ENCODE results near the gene MAP3K21.

The MAP3K21 gene

DNA sequence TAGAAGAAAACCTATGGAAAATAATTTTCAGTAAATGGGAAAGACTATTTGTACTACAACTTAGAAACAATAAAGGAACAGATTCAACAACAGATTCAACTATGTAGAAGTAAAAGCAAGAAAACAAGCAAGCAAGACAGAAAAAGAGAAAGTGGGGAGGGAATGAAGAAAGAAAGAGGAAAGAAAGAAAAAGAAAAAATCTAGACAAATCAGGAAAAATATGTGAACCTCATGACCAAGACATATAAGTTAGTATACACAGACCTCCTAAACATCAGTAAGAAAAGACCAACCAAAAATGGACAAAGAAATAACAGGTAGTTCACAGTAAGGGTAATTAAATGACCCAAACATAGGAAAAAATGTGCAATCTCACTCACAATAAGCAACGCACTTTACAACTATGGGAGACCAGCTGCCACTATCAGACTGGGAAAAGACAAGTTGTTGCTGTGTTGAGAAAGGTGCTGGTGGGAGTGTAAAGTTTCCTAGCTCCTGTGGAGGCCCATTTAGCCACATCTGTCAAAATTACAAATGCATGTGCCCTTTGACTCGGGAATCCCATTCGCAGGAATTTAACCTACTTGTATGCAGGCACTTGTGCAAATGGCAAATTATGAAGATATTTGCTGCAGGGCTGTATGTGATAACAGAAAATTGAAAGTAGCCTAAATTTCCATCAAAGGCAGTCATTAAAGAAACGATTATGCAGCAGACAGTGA lies 13.9 kb upstream of the MAP3K21 start:
- ATAC-seq (ENCODE audit: low read depth) (no peak), DNase-seq (ENCODE audit: low spot score) (no peak)
- Histone ChIP-seq H3K9me3 (ENCODE audit: severe bottlenecking) (no peaks in the 10 kb centered on the region), H3K4me1 (ENCODE audit: insufficient read depth, poor library complexity, severe bottlenecking) (no peaks in the 10 kb centered on the region), H3K27ac (ENCODE audit: poor library complexity, severe bottlenecking) (no peak overlapping the region), H3K4me3 (ENCODE audit: severe bottlenecking) (no peak overlapping the region), H3K27me3 (ENCODE audit: insufficient read depth, poor library complexity, severe bottlenecking) (no peaks in the 10 kb centered on the region), H3K36me3 (ENCODE audit: low read depth) (no peaks in the 10 kb centered on the region)
- TF ChIP-seq CTCF (IDR thresholded peaks at IDR 0.05; ENCODE audit: poor library complexity, severe bottlenecking): no peak

DNA sequence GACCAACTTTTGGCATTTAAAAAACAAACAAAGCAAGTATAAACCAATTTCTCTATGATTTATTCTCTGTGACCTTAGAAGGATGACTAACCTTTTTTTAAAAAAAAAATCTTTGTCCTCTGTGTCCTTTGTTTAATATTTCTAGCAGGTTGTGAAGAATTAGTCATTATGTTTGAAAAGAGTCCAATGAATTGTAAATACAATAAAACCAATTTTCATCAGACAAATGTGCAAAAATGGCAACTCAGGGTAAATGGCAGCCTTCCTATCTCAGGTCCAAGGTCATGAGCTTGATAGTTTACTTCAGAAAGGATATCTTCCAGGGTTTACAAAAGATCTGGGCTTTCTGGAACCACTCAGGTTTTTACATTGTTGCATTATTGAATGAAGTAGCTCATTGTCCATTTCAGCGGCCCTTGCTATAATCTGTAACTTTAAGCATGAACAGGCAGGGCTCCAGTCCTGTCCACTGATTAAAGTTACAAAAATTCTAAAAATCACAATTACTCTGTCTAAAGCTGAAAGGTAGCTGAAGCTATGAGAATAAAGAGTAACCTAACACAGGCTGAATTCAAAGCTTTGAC lies 11.7 kb upstream of the MAP3K21 start:
- DNase-seq (ENCODE audit: low spot score): no peak
- H3K27ac ChIP-seq (ENCODE audit: poor library complexity, severe bottlenecking): no peak overlapping the region
- no peak for ATAC-seq (ENCODE audit: low read depth)
- no peak overlapping the region for H3K4me3 ChIP-seq (ENCODE audit: severe bottlenecking)
- H3K27me3 ChIP-seq (ENCODE audit: insufficient read depth, poor library complexity, severe bottlenecking): no peaks in the 10 kb centered on the region
- no peak for TF ChIP-seq CTCF (IDR thresholded peaks at IDR 0.05; ENCODE audit: poor library complexity, severe bottlenecking)
- H3K4me1 ChIP-seq (ENCODE audit: insufficient read depth, poor library complexity, severe bottlenecking): no peaks in the 10 kb centered on the region
- no peaks in the 10 kb centered on the region for H3K36me3 ChIP-seq (ENCODE audit: low read depth)
- H3K9me3 ChIP-seq (ENCODE audit: severe bottlenecking): no peaks in the 10 kb centered on the region

- no peak for ATAC-seq (ENCODE audit: low read depth)
- no peak for TF ChIP-seq CTCF (IDR thresholded peaks at IDR 0.05; ENCODE audit: poor library complexity, severe bottlenecking)
- H3K36me3 ChIP-seq (ENCODE audit: low read depth): no peaks in the 10 kb centered on the region
Measured at GRCh38 chr1:233316473-233316872, 11.1 kb upstream of the MAP3K21 start.

DNA sequence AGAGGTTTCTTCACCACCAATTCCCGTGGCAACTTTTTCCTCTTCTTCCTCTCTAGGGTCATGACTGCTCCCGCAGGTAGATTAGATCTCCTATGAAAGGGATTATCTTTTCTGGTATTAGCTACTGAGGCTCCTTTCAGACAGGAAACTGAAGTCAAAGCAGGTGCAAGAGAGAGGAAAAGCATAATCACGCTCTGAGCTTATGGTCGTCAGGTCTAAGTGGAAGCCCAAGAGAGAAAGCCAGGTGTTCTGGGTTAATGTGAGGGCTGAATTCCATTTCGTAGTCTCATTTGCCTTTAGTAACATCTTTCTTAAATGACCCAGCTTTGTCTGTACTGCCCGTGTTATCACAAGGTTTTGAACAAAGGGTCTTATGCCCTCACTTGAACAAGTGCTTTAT lies 8.3 kb upstream of the MAP3K21 start:
- H3K4me3 ChIP-seq (ENCODE audit: severe bottlenecking): no peak overlapping the region
- DNase-seq (ENCODE audit: low spot score) (no peak), ATAC-seq (ENCODE audit: low read depth) (no peak)
- H3K27me3 ChIP-seq (ENCODE audit: insufficient read depth, poor library complexity, severe bottlenecking): no peaks in the 10 kb centered on the region
- H3K4me1 ChIP-seq (ENCODE audit: insufficient read depth, poor library complexity, severe bottlenecking): no peaks in the 10 kb centered on the region
- no peak overlapping the region for H3K27ac ChIP-seq (ENCODE audit: poor library complexity, severe bottlenecking)
- no peaks in the 10 kb centered on the region for H3K36me3 ChIP-seq (ENCODE audit: low read depth)
- no peak for TF ChIP-seq CTCF (IDR thresholded peaks at IDR 0.05; ENCODE audit: poor library complexity, severe bottlenecking)
- H3K9me3 ChIP-seq (ENCODE audit: severe bottlenecking): no peaks in the 10 kb centered on the region

More at GRCh38 chr1:233316473-233316872, 11.1 kb upstream of the MAP3K21 start:
- H3K9me3 ChIP-seq (ENCODE audit: severe bottlenecking): no peaks in the 10 kb centered on the region
- H3K27ac ChIP-seq (ENCODE audit: poor library complexity, severe bottlenecking): no peak overlapping the region
- no peaks in the 10 kb centered on the region for H3K4me1 ChIP-seq (ENCODE audit: insufficient read depth, poor library complexity, severe bottlenecking)
- H3K27me3 ChIP-seq (ENCODE audit: insufficient read depth, poor library complexity, severe bottlenecking): no peaks in the 10 kb centered on the region
- DNase-seq (ENCODE audit: low spot score): no peak
- H3K4me3 ChIP-seq (ENCODE audit: severe bottlenecking): no peak overlapping the region

- H3K4me3 ChIP-seq (ENCODE audit: severe bottlenecking): no peak overlapping the region
- ATAC-seq (ENCODE audit: low read depth) (no peak), DNase-seq (ENCODE audit: low spot score) (no peak)
Measured at GRCh38 chr1:233320023-233320422, 7.5 kb upstream of the MAP3K21 start.

More at GRCh38 chr1:233320023-233320422, 7.5 kb upstream of the MAP3K21 start:
- H3K27ac ChIP-seq (ENCODE audit: poor library complexity, severe bottlenecking): no peak overlapping the region
- TF ChIP-seq CTCF (IDR thresholded peaks at IDR 0.05; ENCODE audit: poor library complexity, severe bottlenecking): no peak
- H3K4me1 ChIP-seq (ENCODE audit: insufficient read depth, poor library complexity, severe bottlenecking): no peaks in the 10 kb centered on the region
- no peaks in the 10 kb centered on the region for H3K9me3 ChIP-seq (ENCODE audit: severe bottlenecking)
- H3K36me3 ChIP-seq (ENCODE audit: low read depth): no peaks in the 10 kb centered on the region
- no peaks in the 10 kb centered on the region for H3K27me3 ChIP-seq (ENCODE audit: insufficient read depth, poor library complexity, severe bottlenecking)

Measured in RWPE2 (cell line).